ENCODE measurements around the gene CES1.
"Not testable (repeated sequence)": the region's sequence is repeated elsewhere in the genome, so short reads cannot be mapped to it uniquely, and the experiment has no call there.

Gene CES1

GRCh38 chr16:55830658-55831294 is 2.1 kb downstream of the CES1 start:
- DNase-seq, result no peak

GRCh38 chr16:55829232-55829631 is 3.7 kb downstream of the CES1 start:
- not testable (repeated sequence) for DNase-seq

- DNase-seq, result no peak
These were observed 4.2 kb downstream of the CES1 start for GRCh38 chr16:55828680-55829079.

- no peak for DNase-seq
These were observed 7.7 kb downstream of the CES1 start for GRCh38 chr16:55825115-55825728.

- no peak for DNase-seq
These were observed 8.4 kb downstream of the CES1 start for GRCh38 chr16:55824473-55825000.

- no peak for DNase-seq
These were observed 10.6 kb downstream of the CES1 start for GRCh38 chr16:55822280-55822810.

- DNase-seq, result no peak
These were observed 11.7 kb downstream of the CES1 start for GRCh38 chr16:55821210-55821609.

GRCh38 chr16:55820615-55821014 is 12.3 kb downstream of the CES1 start:
- DNase-seq, result no peak

- no peak for DNase-seq
These were observed 15.5 kb downstream of the CES1 start for GRCh38 chr16:55817236-55817912.

- DNase-seq, result not testable (repeated sequence)
These were observed 16.7 kb downstream of the CES1 start for GRCh38 chr16:55816222-55816621.

GRCh38 chr16:55815320-55815719 is 17.6 kb downstream of the CES1 start:
- no peak for DNase-seq

- DNase-seq, result not testable (repeated sequence)
These were observed 18.7 kb downstream of the CES1 start for GRCh38 chr16:55814174-55814573.

- not testable (repeated sequence) for DNase-seq
These were observed 19.2 kb downstream of the CES1 start for GRCh38 chr16:55813730-55814129.

GRCh38 chr16:55812951-55813350 is 19.9 kb downstream of the CES1 start:
- DNase-seq, result no peak

- no peak for DNase-seq
These were observed 21.1 kb downstream of the CES1 start for GRCh38 chr16:55811811-55812210.

GRCh38 chr16:55810451-55810961 is 22.4 kb downstream of the CES1 start:
- no peak for DNase-seq

- no peak for DNase-seq
These were observed 23.0 kb downstream of the CES1 start for GRCh38 chr16:55809851-55810250.

GRCh38 chr16:55809386-55809785 is 23.5 kb downstream of the CES1 start:
- no peak for DNase-seq

GRCh38 chr16:55808286-55808685 is 24.6 kb downstream of the CES1 start:
- DNase-seq, result not testable (repeated sequence)

GRCh38 chr16:55805104-55805503 is 27.8 kb downstream of the CES1 start:
- not testable (repeated sequence) for DNase-seq

GRCh38 chr16:55803681-55804080 is 29.2 kb downstream of the CES1 start:
- not testable (repeated sequence) for DNase-seq

- not testable (repeated sequence) for DNase-seq
These were observed 39.9 kb downstream of the CES1 start for GRCh38 chr16:55792934-55793374.

GRCh38 chr16:55791512-55791911 is 41.4 kb downstream of the CES1 start:
- DNase-seq, result not testable (repeated sequence)
